Upper lobe of left lung (tissue), 4 donors: ENCODE data around the gene KRT7.
A peak's percentile ranks its signal among the peaks of the same experiment; 100 is the strongest.

Experiments
- EP300 ChIP-seq, 4 donors: sonication (generic); formaldehyde crosslinking; IDR thresholded peaks; one replicate each; pipeline ENCODE4 v1.5.1; 2017; ENCODE audit warnings: antibody characterized with exemption in 4 of 4, control low read depth in 2 of 4
- POLR2A ChIP-seq, 4 donors: fragments of 450-650 bp; IDR thresholded peaks; one replicate each; pipeline ENCODE4 v1.5.1; 2016 to 2017; ENCODE audit warnings: antibody characterized with exemption in 4 of 4, mild to moderate bottlenecking in 2 of 4
- POLR2AphosphoS5 ChIP-seq, 2 donors: sonication (generic); formaldehyde crosslinking; IDR thresholded peaks; one replicate each; pipeline ENCODE4 v1.5.1; 2017; ENCODE audit warnings: antibody characterized with exemption in 2 of 2
- TF ChIP-seq, protein P1 (sequence below), 6 experiments: fragments of 450-650 bp in 4 of 6; fragments of 200-600 bp in 2 of 6; sonication (generic) in 2 of 6; IDR thresholded peaks; one replicate each; pipeline ENCODE4 v1.5.1; 2016 to 2019; ENCODE audit warnings: antibody characterized with exemption in 6 of 6

- TF ChIP-seq, protein P1, sequence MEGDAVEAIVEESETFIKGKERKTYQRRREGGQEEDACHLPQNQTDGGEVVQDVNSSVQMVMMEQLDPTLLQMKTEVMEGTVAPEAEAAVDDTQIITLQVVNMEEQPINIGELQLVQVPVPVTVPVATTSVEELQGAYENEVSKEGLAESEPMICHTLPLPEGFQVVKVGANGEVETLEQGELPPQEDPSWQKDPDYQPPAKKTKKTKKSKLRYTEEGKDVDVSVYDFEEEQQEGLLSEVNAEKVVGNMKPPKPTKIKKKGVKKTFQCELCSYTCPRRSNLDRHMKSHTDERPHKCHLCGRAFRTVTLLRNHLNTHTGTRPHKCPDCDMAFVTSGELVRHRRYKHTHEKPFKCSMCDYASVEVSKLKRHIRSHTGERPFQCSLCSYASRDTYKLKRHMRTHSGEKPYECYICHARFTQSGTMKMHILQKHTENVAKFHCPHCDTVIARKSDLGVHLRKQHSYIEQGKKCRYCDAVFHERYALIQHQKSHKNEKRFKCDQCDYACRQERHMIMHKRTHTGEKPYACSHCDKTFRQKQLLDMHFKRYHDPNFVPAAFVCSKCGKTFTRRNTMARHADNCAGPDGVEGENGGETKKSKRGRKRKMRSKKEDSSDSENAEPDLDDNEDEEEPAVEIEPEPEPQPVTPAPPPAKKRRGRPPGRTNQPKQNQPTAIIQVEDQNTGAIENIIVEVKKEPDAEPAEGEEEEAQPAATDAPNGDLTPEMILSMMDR (IDR thresholded peaks at IDR 0.05), result no peak
- TF ChIP-seq POLR2A (IDR thresholded peaks at IDR 0.05) (peak in 1 of 4 donors; percentile 9), EP300 (IDR thresholded peaks at IDR 0.05) (no peak), POLR2AphosphoS5 (IDR thresholded peaks at IDR 0.05) (no peak)
Observed at GRCh38 chr12:52250048-52250990, 17.3 kb downstream of the KRT7 start.
